ENCODE results near the gene DCTN4.
A peak's percentile ranks its signal among the peaks of the same experiment; 100 is the strongest.
"Not testable (repeated sequence)": the region's sequence is repeated elsewhere in the genome, so short reads cannot be mapped to it uniquely, and the experiment has no call there.

DCTN4 gene

GRCh38 chr5:150758531-150759333, at the start of gene DCTN4:
Gene DCTN4 (minus strand): TSS chr5:150759017. CDS start chr5:150758993, 24 bp downstream.
- peak; percentile 98 for DNase-seq

- DNase-seq: no peak
Observed at GRCh38 chr5:150804388-150804787, 45.6 kb upstream of the DCTN4 start.

GRCh38 chr5:150801117-150801927, 42.5 kb upstream of the DCTN4 start:
- no peak for DNase-seq

- DNase-seq: no peak
Observed at GRCh38 chr5:150797384-150797783, 38.6 kb upstream of the DCTN4 start.

- DNase-seq: no peak
Observed at GRCh38 chr5:150794927-150795326, 36.1 kb upstream of the DCTN4 start.

- DNase-seq: not testable (repeated sequence)
Observed at GRCh38 chr5:150793423-150793888, 34.6 kb upstream of the DCTN4 start.

GRCh38 chr5:150791536-150791935, 32.7 kb upstream of the DCTN4 start:
- no peak for DNase-seq

GRCh38 chr5:150789943-150790611, 31.3 kb upstream of the DCTN4 start:
- peak; percentile 92 for DNase-seq

GRCh38 chr5:150789450-150789849, 30.6 kb upstream of the DCTN4 start:
- DNase-seq: no peak

GRCh38 chr5:150788977-150789376, 30.2 kb upstream of the DCTN4 start:
- DNase-seq: no peak

- DNase-seq: no peak
Observed at GRCh38 chr5:150787656-150788055, 28.8 kb upstream of the DCTN4 start.

- no peak for DNase-seq
Observed at GRCh38 chr5:150786876-150787275, 28.1 kb upstream of the DCTN4 start.

- DNase-seq: no peak
Observed at GRCh38 chr5:150785950-150786349, 27.1 kb upstream of the DCTN4 start.

- DNase-seq: peak; percentile 71
Observed at GRCh38 chr5:150783422-150783928, 24.7 kb upstream of the DCTN4 start.

- no peak for DNase-seq
Observed at GRCh38 chr5:150782850-150783249, 24.0 kb upstream of the DCTN4 start.

- peak; percentile 71 for DNase-seq
Observed at GRCh38 chr5:150781706-150782614, 23.1 kb upstream of the DCTN4 start.

- DNase-seq: no peak
Observed at GRCh38 chr5:150780816-150781221, 22.0 kb upstream of the DCTN4 start.

- no peak for DNase-seq
Observed at GRCh38 chr5:150780187-150780692, 21.4 kb upstream of the DCTN4 start.

GRCh38 chr5:150779397-150780186, 20.8 kb upstream of the DCTN4 start:
- no peak for DNase-seq

GRCh38 chr5:150778517-150779396, 19.9 kb upstream of the DCTN4 start, which contains the start of gene SMIM3:
Gene SMIM3 (plus strand): TSS chr5:150778757. CDS start chr5:150795441, 16,684 bp downstream.
- no peak for DNase-seq

Data from amniotic stem cell (primary cell).